ENCODE results near the gene TNFRSF4. TPM values are rescaled to one million over a fixed set of nuclear protein-coding genes. Genes with fewer than 3 reads are reported as not detected.

TNFRSF4 gene
- polyA plus RNA-seq, 3 donors = 1.4 to 13.9 (median 11.4) TPM

DNA sequence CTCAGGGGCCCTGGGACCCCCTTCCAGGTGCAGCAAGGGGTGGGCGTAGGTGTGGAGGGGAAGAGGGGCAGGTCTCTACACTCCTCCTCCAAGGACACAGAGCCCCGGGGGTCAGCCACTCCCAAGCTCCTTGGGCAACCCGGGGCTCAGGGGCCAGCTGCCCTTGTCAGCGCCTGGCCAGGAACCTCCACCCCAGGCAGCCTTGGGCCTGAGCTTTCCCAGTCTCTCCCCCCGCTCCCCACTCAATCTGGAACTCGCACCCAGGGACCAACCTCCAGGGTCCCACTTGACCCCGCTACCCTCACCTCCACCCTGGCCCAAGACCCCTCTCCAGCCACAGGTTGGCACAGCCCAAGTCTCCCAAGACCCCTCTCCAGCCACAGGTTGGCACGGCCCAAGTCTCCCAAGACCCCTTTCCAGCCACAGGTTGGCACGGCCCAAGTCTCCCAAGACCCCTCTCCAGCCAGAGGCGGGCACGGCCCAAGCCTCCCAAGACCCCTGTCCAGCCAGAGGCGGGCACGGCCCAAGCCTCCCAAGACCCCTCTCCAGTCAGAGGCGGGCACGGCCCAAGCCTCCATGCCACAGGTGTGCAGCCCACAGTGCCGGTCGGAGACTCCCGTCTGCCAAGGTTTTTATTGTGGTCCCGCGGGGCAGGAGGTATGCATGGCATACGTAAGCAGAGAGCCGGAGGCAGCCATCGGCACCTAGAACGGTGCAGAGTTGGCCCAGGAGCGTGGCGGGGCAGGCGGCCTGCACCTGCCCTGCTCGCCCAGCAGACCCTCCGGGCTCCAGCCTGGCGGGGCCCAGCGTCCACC is 3.0 kb downstream of the TNFRSF4 start:
- no peak overlapping the region for H3K27ac ChIP-seq (ENCODE audit: low read depth, low read length)
- WGBS, 3 donors = 94 to 95% (median 94%) methylated on average over 28 to 31 of the region's 31 CpGs

DNA sequence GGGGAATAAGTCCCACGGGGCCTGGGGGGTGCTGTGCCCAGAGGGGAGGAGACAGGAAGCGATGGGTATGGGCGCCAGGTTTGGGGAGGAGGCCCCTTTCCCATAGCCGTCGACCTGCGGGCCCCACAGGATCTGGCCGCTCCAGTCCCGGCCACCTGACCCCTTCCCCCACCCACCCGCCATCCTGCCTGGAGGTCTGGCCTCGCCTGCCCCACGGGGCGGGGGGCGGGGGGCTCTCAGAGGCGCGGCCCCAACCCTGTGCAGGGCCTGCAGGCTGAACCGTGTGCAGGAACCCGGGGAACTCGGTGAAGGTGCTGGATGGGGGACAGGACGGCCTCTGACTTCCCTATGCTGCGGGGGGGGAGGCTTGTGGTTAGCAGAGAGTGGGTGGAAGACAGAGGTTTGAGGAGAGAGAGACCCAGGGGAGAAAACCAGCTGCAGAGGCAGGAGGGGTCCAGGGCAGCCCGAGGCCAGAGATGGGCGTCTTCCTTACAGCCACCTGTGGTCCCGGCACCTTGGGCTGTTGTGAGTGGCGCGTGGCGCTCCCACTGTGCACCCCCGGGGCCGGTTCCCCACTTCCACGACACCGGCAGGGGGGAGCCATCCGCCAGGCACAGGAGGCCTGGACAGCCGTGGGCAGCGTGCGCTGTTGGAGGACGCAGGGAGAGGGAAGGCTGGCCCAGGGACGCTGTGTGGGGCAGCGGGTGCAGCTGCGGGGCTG is 5.1 kb downstream of the TNFRSF4 start:
- no peak overlapping the region for H3K27ac ChIP-seq (ENCODE audit: low read depth, low read length)
- WGBS, 3 donors = 35 to 68% (median 38%) methylated on average over 31 to 38 of the region's 38 CpGs

DNA sequence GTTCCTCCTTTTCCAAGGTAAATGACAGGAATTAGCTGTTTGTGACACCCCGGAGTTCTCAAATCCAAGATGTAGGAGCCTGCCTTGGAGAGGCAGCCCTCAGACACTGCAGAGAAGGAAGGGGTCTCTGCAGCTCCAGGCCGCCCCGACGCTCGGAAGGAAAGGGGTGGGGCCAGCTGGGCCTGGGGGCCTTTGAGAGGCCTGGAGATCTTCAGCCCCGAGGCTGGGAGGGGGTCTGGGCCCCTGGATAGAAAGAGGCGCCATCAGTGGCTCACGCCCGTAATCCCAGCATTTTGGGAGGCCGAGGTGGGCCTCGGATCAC is 6.4 kb downstream of the TNFRSF4 start:
- 50 to 75% (median 57%) methylated on average over 9 to 11 of the region's 11 CpGs for WGBS, 3 donors
- no peak overlapping the region for H3K27ac ChIP-seq (ENCODE audit: low read depth, low read length)

DNA sequence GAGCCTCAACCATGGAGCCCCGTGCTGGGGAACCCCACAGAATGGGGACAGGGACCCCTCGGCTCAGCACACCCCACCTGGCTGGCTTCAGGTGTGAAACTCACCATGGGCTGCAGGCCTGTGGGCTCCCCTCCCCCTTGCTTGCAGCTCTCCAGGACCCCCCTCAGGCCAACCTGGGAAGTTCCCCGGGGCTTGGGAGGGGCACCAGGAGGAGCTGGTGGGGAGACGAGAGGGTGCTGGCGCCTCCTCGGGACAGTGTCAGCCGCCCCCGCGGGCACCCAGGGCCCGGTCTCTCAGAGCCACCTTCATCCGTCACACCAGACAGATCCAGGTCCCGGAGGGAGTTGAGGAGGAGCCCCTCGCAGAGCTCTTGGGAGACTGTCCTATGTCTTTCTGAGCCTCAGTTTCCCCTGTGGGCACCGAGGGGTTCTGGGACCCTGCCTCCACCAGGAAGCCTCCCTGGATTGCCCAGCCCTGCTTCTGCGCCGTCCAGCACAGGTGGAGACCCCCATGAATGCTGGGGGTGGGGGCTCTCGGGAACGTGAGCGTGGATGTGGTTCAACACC is 6.9 kb downstream of the TNFRSF4 start:
- H3K27ac ChIP-seq (ENCODE audit: low read depth, low read length) = no peak overlapping the region
- 45 to 56% (median 52%) methylated on average over 14 to 19 of the region's 19 CpGs for WGBS, 3 donors

DNA sequence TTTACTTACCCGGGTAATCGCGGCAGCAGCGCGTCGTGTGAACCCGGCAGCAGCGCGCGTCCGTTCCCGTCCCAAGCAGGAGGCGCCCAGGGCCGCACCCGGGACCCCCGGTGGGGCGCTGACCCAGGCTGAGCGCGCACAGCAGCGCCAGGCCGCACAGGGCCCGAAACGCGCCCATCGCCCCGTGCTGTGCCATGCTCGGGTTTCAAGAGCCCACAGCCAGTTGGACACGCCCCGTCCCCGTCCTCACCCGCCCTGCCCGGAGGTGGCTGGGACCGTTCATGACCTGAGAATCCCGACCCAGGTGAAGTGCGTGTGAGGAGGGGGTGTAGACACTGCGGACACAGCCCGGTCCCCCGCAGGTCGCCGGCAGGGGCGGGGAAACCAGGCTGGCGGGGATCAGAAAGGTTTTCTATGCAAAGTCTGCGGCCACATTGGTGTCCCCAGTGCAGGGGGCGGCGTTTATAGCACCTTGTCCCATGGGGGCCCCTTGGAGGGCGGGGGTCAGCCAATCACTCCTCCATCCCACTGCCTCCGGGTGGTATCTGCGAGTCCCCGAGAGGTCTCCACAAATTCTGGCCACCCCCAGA is 7.5 kb downstream of the TNFRSF4 start, which contains the start of gene TNFRSF18:
TSS of gene TNFRSF18 (minus strand) at position 217 of the 590 bp plus-strand sequence. CDS start at position 196, 21 bp downstream.
- WGBS, 3 donors = 6 to 8% (median 7%) methylated on average over 42 to 49 of the region's 49 CpGs

DNA sequence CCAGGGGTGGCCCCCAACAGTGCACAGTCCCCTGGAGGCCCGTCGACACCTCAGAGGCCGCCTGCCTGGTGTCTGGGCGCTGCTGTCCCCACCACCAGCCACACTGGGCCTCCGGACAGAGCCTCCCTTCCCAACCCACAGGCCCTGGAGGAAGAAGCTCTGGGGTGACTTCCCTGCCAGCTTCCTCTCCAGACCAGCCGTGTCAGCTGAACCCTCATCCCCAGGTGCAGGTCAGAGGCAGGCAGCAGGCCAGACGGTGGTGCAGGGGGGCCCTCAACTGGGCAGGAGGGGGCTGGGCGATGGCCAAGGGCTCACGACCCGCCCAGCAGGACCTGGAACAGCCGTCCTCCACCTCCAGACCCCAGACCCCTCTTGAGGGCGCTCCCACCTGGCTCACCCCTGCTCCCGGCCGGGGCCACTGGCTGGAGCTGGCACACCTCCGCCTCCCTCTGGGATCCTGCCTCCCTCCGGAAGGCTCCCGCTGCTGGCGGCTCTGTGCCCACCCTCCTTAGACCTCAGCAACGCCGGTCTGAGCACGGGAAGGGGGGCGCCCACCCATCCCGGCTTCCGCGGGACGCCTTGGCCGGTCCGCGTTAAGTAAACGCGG is 8.1 kb downstream of the TNFRSF4 start:
- H3K27ac ChIP-seq (ENCODE audit: low read depth, low read length) = no peak overlapping the region
- WGBS, 3 donors = 24 to 35% (median 29%) methylated on average over 28 to 31 of the region's 31 CpGs

More for the DNA sequence above, 7.5 kb downstream of the TNFRSF4 start, which contains the start of gene TNFRSF18:
- H3K27ac ChIP-seq (ENCODE audit: low read depth, low read length) = no peak within 1 kb of the TSS

DNA sequence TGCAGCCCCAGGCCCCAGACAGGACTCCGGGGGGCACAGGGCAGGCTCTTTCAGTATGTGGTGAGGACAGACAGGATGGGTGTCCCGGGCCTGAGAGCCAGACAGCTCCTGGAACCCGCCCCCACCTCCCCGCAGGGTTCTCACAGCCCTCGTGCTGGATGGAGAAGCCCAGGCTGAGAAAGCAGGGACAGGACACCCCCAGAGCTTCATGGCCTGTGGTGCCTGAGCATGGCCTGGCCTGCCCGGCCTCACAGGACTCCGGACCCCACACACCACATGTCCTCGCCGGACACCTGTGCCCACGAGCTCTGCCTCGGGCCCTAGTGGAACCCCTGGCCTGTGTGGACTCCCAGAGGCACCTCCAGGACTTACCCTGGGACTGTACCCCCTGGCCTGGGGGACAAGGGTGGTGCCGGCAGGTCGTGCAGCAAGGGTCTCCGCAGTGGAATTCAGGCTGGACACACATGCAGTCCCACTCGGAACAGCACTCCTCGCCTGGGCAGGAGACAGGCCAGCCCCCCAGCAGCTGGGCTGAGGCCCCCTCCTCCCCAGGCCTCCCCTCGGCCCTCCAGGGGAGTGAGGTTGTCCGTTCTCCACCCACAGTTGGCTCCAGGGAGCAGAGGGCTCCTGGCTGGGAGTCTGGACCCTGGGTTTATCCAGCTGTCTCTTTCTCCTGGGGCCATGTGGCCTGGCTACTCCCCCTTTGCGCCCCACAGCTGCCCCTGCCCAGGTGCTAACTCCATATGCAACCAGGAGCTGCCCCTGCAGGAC is 8.8 kb downstream of the TNFRSF4 start:
- WGBS, 3 donors = 90 to 93% (median 90%) methylated on average over 18 to 19 of the region's 19 CpGs
- no peak overlapping the region for H3K27ac ChIP-seq (ENCODE audit: low read depth, low read length)

DNA sequence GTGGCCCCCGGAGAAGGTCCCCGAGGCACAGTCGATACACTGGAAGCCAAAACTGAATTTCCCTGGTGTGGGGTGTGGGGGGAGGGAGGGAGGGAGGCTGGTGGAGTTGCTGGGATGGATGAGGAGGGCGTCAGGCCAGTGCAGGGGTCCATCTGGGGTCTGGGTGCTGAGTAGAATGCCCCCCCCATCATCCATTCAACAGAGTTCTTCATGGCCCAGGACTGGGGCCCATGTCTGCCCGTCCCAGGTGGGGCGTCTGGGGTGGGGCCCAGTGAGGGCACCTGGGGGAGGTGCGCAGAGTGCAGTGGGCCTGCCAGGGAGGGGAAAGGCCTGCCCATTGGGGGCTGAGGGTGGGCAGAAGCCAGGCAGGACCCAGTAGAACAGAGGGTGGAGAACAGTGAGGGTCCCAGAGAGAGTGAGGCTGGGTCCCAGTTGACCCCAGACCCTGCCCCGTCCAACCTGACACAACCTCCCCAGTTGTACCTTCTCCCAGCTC is 9.5 kb downstream of the TNFRSF4 start:
- WGBS, 3 donors = 84 to 93% (median 86%) methylated on average over 7 to 8 of the region's 8 CpGs
- no peak overlapping the region for H3K27ac ChIP-seq (ENCODE audit: low read depth, low read length)

DNA sequence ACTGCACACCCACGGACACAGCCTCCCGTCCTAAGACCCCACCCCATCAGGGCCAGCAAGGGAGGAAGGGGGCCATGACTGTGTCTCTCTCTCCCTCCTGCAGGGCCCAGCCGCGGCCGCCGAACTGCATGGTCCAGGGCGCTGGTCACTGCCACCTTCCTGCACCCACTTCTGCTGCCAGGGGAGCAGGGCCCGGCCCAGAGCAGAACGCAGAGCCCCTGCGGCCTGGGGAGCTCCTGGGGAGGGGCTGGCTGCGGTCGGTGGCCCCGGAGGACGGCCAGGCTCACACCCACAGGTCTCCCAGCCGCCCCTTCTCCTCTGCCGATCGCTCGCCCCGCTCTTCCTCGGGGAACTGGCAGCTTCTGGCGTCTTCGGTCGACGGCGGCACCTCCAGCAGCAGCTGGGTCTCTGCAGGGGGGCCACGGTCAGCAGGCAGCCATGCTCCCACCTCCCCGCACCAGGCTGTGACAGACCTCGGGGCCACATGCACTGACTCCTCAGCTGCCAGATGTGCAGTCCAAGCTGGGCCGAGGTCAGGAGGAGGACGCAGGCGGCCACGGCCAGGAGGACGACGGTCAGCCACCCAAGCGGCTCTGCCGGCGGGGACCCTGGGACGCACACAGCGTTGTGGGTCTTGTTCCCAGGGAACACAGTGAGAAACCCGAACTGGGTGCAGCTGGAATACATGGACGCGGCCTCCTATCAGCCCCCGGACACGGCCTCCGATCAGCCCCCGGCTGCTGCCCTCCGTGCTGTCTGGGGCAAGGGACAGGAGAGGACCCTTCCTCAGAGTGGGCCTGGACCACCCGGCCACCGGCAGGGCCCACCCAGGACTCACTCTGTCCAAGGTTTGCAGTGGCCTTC is 10.2 kb downstream of the TNFRSF4 start:
- no peak overlapping the region for H3K27ac ChIP-seq (ENCODE audit: low read depth, low read length)
- WGBS, 3 donors = 72 to 83% (median 74%) methylated on average over 38 to 49 of the region's 49 CpGs

DNA sequence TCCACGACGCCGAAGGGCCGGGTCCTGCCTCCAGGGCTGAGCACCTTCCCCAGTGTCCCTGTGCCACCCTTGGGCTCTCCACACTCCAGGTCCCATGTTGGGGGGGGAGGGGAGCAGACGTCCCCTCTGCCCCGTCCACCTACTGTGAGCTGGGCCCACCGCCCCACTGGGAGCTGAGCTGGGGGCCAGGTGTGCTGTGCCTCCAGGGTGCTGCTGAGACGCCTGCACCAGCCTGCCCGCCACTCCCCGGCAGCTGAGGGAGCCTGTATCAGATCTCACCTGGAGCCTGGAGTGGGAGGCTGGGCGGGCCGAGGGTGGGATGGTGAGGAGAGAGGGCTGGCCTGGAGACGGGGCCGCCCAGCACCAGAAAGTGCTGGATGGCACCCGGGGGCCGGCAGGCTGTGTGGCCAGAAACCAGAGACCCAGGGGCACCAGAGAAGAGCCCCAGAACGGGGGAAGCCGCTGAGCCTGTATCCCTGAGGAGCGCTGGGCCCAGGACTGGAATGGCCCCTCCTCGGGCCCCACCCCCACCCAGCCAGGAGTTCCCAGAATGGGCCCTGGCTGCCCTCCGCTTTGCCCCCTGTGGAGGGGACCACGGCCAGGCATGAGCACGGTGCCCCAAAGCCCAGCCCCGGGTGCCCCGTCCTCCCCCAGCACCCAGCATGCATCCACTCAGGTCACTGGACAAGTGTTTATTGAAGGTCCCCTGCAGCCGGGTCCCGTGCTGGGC is 11.0 kb downstream of the TNFRSF4 start:
- 72 to 80% (median 75%) methylated on average over 21 to 27 of the region's 27 CpGs for WGBS, 3 donors
- no peak overlapping the region for H3K27ac ChIP-seq (ENCODE audit: low read depth, low read length)

DNA sequence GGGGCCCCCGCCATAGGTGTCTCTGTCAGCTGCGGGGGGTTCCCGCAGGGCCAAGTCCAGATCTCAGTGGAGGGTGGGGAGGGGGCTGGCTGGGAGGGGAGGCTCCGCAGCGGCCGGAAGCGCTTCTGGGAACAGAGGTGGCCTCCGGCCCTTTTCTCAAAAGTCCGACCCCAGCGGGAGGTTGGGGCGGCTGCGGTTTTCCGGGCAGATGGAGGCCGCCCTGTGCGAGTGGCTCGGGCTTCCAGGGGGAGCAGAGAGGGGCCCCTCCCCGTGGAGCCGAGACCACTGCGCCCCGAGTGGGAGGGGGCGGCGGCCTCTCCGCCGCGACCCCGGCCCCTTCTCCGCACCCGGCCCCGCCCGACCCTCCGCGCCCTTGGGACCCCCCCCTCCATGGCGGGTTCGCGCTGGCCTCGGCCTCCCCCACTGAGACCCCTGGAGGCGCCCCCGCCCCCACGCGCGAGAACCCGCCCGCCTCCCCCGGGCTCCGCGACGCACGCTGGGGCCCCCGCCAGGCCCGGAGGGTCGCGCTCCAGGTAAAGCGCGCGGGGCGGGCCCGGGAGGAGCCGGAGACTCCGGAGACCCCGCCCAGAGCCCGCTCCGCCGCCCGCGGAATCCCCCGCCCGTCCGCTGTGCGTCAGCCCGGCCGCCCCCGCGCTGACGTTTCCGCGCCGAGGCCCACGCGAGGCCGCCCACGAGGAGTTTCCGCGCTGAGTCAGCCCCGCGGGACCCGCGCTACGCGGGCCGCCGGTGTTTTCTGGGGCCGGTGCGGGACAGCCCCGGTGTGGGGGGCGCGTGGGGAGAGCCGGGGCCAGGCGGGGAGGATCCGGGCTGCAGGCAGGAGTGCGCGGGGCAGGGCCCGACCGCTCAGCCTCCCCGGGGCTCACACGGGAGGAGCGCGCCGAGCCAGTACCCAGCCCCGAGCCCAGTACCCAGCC is 12.8 kb downstream of the TNFRSF4 start:
- WGBS, 3 donors = 1 to 2% (median 2%) methylated on average over 54 to 109 of the region's 109 CpGs
- H3K27ac ChIP-seq (ENCODE audit: low read depth, low read length) = no peak overlapping the region

DNA sequence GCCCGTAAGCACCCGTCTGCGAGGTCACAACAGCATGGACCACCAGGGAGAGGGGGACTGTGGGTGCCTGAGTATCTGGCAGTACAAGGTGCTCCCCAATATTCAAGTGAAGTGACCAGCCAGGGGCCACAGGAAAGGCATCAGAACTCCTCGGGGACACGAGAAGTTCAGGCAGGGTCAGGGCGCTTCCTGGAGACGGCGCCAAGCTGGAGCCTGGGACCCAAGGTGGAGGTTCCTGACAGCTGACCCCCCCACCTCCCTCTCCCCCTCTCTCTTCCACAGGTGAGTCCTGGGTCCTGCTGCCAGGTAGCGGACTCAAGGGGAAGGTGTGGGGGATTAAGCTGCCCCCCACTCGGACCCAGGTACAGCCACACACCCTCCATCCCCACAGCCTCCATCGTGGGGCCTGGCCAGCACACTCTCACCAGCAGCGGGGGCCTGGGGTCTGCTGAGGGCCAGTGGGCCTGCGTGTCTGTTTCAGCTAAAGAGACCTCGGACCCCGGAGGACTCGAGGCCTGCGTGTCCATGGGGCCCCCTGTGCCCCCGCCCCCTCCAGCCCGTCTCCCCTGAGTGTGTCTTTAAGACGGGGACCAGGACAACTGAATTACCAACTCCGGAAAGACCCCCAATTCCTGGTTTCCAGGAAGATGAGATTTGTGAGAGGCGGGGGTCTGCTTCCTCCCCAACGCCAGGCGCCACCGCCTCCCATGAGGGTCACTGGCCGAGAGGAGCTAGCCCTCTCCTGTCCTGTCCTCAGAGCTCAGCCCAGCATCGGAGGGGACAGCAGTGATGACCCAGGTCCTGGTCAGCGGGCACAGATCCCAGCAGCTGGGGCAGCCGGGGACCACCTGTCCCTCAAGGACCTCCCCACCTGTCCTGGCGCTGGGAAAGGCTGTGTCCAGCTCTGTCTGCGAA is 13.7 kb downstream of the TNFRSF4 start:
- no peak overlapping the region for H3K27ac ChIP-seq (ENCODE audit: low read depth, low read length)
- 72 to 79% (median 73%) methylated on average over 31 of the region's 31 CpGs for WGBS, 3 donors

DNA sequence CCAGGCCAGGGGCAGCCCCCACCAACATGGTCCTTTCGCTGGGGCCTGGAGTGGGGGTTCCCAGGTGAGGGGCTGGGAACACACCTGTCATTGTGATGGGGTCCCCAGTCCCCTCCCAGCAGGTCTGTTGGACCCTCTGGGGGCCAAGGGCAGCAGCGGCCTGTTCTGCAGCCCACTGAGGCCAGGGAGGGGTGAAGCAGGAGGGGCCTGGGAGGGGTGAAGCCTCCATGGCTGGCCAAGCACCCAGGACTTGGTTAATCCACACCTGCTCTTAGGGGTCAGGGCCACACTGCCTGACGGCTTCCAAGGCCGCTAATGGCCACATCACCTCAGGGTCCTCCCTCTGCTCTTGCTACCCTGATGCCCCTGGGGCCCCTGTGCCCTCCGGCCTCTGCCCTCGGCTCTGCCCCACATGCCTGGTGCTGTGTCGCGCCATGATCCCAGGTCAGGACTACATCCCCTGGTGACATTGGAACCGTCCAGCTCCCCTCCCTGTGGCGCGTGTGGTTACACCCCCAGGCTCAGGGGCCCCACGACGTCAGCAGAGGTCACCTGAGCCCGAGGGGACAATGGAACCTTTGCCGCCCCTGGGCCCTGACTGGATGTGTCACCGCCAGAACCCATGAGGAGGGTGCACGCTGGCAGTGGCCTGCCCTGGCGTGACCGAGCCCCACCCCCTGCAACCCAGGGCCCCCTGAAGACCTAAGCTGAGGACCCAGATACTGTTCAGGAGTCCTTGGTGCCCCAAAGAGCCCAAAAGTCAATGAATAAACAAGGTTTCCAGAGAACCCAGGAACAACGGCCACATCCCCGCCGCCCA is 14.6 kb downstream of the TNFRSF4 start:
- WGBS, 3 donors = 84 to 87% (median 86%) methylated on average over 21 to 22 of the region's 22 CpGs
- no peak overlapping the region for H3K27ac ChIP-seq (ENCODE audit: low read depth, low read length)
